Coronary artery (tissue), 2 donors: ENCODE results near the gene LTBP1.
A peak's percentile ranks its signal among the peaks of the same experiment; 100 is the strongest.
"Not testable (repeated sequence)": the region's sequence is repeated elsewhere in the genome, so short reads cannot be mapped to it uniquely, and the experiment has no call there.

Source experiments
- DNase-seq: peaks from one replicate; pipeline ENCODE4 v3.0.0-alpha.2; 2017; ENCODE audit warnings: low spot score
- H3K27ac ChIP-seq, 2 donors: fragments of 200-600 bp; sonication (generic); one replicate each; pipeline ENCODE4 v1.5.1; 2016 to 2019
- H3K4me3 ChIP-seq: fragments of 200-600 bp; sonication (generic); 2 replicates; pipeline ENCODE4 v1.5.1; 2016; ENCODE audit warnings: mild to moderate bottlenecking, moderate library complexity
- TF ChIP-seq, protein P1 (sequence below): fragments of 200-600 bp; sonication (generic); IDR thresholded peaks from one replicate; pipeline ENCODE4 v1.5.1; 2019; ENCODE audit warnings: antibody characterized with exemption

LTBP1 gene

DNA sequence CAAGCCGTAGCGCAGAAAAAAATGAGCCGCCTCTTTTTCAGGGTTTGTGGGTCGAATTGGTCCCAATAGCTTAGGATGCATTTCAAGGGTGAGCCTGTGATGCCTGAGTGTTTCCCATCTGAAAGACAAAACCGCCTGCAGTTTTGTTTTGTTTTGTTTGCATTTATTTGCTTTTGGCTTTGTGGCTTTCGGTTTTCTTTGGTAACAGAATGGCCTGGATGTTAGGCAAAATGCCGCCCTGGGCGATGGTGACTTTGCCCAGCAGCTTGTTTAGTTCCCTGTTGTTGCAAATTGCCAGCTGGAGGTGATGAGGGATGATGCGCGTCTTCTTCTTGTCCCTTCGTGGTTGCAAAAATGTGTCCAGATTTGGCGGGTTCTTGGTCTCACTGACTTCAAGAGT lies 109.4 kb downstream of the LTBP1 start:
- DNase-seq = no peak
- Histone ChIP-seq H3K4me3 (no peak overlapping the region), H3K27ac (no peak overlapping the region)
- TF ChIP-seq, protein P1, sequence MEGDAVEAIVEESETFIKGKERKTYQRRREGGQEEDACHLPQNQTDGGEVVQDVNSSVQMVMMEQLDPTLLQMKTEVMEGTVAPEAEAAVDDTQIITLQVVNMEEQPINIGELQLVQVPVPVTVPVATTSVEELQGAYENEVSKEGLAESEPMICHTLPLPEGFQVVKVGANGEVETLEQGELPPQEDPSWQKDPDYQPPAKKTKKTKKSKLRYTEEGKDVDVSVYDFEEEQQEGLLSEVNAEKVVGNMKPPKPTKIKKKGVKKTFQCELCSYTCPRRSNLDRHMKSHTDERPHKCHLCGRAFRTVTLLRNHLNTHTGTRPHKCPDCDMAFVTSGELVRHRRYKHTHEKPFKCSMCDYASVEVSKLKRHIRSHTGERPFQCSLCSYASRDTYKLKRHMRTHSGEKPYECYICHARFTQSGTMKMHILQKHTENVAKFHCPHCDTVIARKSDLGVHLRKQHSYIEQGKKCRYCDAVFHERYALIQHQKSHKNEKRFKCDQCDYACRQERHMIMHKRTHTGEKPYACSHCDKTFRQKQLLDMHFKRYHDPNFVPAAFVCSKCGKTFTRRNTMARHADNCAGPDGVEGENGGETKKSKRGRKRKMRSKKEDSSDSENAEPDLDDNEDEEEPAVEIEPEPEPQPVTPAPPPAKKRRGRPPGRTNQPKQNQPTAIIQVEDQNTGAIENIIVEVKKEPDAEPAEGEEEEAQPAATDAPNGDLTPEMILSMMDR = no peak

DNA sequence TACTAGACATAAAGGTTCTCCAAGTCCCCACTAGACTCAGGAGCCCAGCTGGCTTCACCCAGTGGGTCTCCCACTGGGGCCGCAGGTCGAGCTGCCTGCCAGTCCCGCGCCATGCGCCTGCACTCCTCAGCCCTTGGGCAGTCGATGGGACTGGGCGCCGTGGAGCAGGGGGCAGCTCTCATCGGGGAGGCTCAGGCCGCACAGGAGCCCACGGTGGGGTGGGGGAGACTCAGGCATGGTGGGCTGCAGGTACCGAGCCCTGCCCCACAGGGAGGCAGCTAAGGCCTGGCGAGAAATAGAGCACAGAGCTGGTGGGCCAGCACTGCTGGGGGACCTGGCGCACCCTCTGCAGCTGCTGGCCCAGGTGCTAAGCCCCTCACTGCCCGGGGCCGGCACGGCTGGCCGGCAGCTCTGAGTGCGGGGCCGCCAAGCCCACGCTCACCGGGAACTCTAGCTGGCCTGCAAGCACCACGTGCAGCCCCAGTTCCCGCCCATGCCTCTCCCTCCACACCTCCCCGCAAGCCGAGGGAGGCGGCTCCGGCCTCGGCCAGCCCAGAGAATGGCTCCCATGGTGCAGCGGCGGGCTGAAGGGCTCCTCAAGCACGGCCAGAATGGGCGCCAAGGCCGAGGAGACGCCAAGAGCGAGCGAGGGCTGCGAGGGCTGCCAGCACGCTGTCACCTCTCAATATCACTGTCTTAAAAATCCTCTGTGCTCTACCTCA lies 110.7 kb downstream of the LTBP1 start:
- H3K4me3 ChIP-seq, H3K27ac ChIP-seq, DNase-seq: not testable (repeated sequence)

DNA sequence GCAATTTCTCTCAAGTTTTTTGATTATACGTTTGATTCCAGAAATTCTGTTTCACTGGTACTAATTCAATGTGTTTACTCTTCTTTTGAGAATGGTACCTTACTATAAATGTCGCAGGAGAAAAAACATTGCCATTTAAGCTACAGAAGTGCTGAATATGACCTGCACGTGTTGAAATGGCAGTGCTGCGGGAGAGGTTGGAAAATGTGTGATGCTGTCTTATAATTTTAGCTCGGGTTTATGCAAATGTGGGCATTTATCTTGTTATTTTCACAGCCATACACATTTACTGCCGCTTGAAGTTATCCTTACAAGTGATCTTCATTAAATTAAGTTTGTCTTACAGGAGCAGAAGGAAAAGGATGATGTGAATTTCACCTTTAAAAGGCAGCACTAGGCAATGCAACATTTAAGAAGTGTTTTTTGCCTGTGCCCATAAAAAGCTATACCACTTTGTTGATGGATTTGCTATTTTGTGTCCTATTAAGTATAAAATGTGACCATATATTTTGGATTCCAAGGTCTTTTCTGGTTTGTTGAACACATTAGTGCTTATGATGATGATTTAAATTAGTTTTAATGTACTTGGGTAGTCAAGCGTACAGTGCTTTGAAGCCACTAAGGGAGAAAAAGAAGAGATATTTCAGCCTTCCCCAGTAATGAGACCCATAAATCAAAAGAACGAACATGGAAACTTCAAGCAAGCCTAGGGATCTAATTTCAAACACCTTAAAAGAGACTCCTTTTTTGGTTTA lies 112.1 kb downstream of the LTBP1 start:
- Histone ChIP-seq H3K27ac (peak overlapping the region; percentile 64 to 87), H3K4me3 (no peak overlapping the region)
- DNase-seq = no peak
- TF ChIP-seq, protein P1 = no peak

- TF ChIP-seq, protein P1 = no peak
- Histone ChIP-seq H3K27ac (peak overlapping the region; percentile 64 to 87), H3K4me3 (peak overlapping the region; percentile 63)
- no peak for DNase-seq
These were observed 112.9 kb downstream of the LTBP1 start for GRCh38 chr2:33059471-33060156.

- Histone ChIP-seq H3K4me3 (peak overlapping the region; percentile 63), H3K27ac (peak overlapping the region; percentile 64 to 87)
- no peak for DNase-seq
- TF ChIP-seq, protein P1 = no peak
These were observed 113.7 kb downstream of the LTBP1 start for GRCh38 chr2:33060405-33060804.

GRCh38 chr2:33062665-33063250 lies 116.0 kb downstream of the LTBP1 start:
- peak overlapping the region; percentile 63 for H3K4me3 ChIP-seq
- H3K27ac ChIP-seq = peak overlapping the region; percentile 64 to 76
- DNase-seq = no peak
- TF ChIP-seq, protein P1 = no peak

- Histone ChIP-seq H3K27ac (peak overlapping the region; percentile 62 to 74), H3K4me3 (peak overlapping the region; percentile 3)
- TF ChIP-seq, protein P1 = no peak
- DNase-seq = no peak
These were observed 117.6 kb downstream of the LTBP1 start for GRCh38 chr2:33064349-33064801.
